Muscle of arm (tissue), 12 donors: ENCODE data around the gene IQCE. TPM values are rescaled to one million over a fixed set of nuclear protein-coding genes. Genes with fewer than 3 reads are reported as not detected.

ENCODE experiments used
- DNase-seq: peaks from one replicate; pipeline ENCODE4 v3.0.0-alpha.2; 2013
- polyA plus RNA-seq, 12 donors: library from polyadenylated mRNA; unstranded; fragments of 120-200 nt; gene quantifications; one replicate each; pipeline ENCODE4 v1.2.1, GENCODE V29; 2013; ENCODE audit not compliant: insufficient read length in 12 of 12

The IQCE gene
- polyA plus RNA-seq, 12 donors = 6.0 to 16.8 (median 7.4) TPM; not detected in 1

DNA sequence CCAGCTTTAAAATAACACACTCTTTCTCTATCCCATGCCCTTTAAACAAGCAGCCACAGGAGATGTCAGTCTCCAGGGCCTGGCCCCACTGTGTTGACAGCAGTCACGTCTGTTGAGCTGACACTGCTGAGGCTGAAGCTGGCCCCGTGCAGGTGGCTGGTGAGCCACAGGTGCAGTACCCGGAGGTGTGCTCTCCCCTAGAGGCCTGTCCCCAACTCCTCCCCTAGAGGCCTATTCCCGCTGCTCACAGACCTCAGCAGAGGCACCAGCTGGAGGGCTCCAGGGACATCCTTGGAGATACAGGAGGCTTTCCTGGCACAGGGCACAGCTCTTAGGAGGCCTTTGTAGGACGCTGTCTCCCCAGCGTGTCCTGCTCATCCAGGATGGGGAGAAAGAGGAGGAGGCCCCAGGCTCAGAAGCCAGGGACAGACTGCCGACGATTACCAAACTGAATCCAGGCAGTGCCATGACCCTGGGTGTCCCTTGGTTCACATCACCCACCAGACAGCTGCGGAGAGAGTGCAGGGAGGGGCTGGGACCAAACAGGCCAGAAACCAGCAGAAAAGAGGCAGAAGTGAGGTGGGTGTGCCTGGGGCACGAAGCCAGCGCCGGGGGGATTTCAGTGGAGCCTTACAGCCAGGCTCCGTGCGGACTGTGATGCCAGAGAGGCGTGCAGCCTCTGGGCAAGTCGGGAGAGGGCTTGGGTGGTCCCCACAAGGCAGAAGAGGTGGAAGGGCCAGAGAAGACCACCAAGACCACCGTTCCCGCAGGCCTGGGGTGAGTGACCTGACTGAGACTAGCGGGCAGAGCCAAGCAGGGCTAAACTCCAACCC lies 54.5 kb downstream of the IQCE start:
- no peak for DNase-seq

- no peak for DNase-seq
These were observed 55.3 kb downstream of the IQCE start for GRCh38 chr7:2613931-2614600.

DNA sequence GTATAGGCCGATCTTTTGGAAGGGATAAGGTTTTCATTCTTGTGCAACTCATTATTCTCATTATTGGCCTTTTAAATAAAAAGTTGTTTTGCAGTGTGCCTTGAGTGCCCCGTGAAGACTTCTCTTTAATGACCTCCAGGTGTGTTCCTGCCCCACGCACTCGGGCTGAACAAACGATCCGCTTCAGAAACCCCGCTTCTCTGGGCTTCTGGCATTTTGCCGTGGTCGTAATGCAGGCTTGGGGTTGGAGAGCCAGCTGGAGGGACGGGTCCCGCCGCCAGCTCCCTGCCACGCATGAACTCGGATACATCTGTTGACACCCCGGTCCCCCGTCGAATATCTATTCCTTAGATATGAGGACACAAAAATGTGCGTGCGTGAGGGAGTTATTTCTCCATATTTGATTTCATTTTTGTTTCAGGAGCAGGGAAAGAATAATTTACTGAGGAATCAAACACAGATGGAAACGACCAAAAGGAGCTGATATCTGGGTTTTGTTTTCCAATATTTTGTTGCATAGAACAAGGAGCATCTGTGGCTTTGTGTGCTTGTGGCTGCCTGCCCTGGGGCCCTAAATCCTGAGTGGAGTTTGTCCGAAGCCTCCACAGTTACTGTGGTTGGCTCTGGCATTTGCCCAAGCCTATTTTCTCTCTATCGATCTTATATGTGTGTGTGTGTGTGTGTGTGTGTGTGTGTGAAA lies 56.0 kb downstream of the IQCE start:
- no peak for DNase-seq

GRCh38 chr7:2616387-2617324 lies 57.9 kb downstream of the IQCE start:
- DNase-seq = no peak

DNA sequence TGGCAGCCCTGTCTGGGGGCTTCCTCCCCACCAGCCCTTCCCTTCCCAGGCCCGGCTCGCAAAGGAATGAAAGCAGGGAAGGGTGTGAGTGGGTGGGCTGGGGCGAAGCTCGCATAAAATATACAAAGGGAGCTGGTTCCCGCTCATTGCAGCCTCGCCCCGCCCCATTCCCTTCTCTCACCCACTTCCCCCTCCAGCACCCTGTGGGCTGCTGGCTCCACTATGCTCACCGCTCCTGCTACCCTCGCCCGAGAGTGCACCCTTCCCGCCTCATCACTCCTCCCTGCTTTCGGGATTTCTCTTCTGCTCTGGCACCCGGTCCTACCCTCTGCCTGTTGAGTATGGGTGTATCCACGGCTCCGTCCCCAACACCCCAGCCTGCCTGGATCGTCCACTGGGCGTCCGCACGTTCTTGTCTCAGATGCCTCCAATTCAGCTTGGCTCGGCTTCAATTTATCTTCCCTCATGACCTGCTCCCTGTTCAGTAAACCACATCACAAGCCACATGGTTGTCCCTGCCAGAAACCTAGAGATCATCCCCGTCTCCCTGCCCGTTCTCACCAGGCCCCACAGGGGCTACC lies 58.6 kb downstream of the IQCE start:
- DNase-seq = no peak

DNA sequence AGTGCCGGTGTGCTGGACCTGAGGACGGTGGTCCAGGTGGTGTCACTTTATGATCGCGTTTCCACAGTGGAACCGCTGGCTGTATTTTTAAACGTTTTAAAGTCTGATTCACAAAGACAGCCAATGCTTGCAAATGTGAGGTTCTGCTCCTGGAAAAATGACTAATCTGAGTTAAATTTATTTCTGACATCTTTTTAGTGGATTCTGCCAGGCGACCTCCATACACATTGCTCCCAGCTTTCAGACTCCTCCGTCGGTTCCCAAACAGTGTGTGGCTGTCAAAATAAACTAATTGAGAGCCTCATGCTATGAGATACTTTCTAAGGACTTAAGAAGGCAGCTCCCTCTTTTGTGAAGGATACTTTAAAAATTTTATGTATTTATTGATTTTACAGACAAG lies 60.3 kb downstream of the IQCE start:
- no peak for DNase-seq

DNA sequence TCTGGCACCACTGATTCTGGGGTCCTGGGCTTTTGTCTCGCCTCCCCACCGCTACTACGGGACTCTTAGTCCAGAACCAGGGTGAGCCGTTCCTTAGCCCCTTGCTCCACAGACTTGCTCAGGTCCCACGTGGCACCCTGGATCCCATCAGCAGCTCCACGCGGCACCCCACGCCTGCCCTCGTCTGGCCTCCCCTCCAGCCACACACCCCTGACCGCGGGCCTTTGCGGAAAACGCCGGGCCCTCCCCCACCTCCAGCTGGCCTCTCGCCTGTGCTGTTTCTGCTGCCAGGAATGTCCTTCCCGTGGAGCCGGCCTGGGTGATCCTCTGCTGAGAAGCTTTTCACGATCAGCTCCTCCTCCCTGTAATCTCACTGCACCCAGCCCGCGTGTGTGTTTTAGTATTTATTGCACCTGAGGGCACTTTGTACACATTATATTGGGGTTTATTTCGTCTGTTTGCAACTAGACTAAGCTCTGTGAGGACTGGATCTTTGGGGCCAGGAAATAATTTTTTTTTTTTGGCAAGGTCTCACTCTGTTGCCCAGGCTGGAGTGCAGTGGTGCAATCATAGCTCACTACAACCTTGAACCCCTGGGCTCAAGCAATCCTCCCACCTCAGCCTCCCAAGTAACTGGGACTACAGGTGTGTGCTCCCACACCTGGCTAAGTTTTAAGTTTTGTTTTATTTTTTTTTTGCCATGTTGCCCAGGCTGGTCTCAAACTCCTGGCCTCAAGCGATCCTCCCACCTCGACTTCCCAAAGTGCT lies 62.5 kb downstream of the IQCE start:
- DNase-seq = peak; percentile 82

GRCh38 chr7:2621948-2622640 lies 63.3 kb downstream of the IQCE start:
- DNase-seq = peak; percentile 78

DNA sequence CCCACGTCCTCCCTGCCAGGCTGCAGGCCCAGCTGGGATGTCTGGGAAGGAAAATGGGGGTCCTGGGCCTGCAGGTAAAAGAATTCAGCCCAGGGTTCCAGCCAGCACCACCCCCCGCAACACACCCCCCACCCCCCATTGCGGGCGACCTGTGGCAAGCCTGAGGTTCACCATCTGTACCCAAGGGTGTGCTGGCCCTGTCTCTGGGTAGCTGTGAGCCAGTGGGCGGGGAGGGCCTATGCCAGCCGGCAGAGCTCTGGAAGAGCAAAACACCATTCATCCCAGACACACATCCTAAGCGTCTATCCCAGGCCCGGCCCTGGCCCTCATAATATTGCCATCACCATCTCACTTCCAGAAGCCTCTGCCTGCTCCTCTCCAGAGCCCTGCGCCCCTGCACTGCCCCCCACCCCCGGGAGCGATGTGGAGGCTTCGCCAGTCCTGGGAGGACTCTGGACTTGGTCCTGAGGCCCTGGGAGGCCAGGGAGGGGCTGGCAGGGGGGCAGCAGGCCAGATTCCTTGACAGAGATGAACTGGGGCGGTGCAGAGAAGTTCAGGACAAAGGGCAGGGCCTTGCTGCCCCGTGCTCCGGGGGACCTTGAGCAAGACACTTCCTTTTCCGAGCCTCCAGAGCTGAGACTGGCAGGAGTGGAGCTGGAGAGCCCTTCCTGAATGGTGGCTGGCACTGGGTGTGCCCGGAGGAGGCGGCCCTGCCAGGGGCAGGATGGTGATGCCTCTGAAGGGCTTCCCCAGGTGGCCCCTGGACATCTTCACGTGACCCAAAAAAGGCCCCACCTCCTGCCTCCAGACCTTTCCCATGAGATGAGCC lies 64.3 kb downstream of the IQCE start:
- DNase-seq = no peak

DNA sequence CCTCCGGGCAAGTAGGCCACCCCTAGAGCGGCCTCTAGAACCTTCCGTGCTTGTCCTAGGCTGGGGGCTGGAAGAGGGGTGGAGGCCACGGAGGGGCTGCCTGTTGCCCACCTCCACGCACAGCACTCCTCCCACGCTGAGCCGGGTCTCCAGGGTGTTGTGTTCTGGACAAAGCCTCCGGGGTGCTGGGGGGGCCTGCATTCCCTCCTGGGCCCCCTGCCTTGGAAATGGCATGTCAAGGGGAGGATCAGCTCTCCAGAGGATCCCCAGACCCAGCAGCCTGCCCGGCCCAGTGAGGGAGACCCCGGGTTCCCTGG lies 64.9 kb downstream of the IQCE start:
- DNase-seq = no peak

DNA sequence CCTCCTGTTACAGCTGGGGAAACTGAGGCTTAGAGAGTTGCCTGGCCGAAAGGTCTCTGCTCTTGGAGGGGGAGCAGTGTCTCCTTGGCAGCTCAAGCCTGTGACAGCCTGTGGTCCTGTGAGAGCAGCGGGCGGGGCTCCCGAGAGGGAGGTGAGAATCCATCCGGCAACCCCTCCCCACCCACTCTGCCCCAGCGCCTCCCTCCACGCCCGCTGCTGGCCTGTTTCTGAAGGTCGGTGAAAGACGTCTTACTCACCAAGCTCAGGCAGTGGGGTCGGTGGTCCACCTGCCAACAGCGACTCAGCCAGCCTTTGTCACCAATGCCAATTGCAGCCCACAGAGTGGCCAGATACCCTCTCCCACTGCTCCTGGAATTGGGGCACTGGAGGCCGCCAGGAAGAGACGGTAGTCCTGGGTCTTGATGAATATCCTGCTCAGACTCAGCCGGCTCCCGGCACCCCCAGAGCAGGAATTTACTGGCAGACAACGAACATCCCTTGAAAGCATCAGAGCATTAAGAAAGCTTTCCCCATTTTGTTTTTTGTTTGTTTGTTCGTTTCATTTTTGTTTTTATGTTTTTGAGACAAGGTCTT lies 65.6 kb downstream of the IQCE start:
- no peak for DNase-seq

DNA sequence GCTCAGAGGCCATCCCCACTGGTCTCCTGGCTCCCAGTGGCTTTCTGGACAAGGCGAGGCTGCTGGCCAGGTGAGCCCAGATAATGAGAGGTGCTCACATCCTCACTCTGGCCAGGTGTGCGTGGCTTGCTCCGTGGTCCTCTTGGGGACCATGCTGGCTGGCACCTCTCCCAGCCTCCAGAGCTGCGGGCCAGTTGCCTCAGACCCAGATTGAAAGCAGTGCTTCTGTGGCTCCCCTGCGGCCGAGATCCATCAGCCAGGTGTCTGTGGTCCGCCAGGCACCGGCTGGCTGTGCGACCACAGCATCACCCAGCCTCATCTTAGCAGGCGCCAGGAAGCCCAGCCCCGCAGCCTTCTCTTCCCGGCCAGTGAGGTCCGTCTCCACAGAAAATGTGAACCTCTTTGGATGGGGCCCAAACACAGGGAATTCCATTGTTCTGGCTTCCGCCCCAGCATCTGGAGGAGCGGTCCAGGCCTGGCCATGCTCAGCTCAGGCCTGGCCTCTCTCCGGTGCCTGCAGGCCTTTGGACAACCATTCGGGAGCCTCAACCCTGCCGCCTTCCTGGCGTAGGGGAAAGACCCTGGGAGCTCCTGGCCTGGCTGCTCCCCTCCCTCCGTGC lies 67.8 kb downstream of the IQCE start:
- DNase-seq = peak; percentile 94

DNA sequence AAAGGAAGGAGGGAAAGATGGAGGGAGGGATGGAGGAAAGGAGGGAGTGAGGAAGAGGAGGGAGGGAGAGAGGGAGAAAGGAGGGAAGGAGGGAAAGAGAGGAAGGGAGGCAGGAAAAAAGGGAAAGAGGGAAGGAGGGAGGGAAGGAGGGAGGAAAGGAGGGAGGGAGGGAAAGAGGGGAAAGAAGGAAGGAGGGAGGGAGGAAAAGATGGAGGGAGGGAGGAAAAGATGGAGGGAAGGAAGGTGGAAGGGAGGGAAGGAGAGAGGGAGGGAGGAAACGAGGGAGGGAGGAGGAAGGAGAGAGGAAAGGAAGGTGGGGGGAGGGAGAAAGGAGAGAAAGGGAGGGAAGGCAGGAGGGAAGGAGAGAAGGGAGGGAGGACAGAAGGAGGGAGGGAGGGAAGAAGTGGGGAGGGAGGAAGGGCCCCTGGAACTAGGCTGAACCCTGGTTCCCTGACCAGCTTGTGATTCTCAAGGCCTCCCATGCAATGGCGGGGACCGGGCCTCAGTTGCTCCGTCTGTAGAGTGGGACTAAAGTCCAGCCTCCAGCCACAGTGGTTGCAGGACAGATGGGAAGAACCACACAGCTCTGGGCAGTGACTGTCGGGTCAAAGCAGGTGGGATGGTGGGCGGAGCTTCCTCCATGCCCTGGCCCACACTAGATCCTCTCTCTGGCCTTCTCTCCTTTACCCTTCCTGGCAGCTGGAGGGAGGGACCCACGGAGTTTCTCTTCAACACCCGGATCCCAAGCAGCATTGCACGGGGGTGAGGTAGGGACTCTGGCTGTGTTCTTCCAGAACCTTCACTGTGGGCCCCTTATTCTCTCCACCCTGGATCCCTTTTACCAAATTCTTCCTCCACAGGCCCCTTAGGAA lies 68.7 kb downstream of the IQCE start:
- DNase-seq = no peak

DNA sequence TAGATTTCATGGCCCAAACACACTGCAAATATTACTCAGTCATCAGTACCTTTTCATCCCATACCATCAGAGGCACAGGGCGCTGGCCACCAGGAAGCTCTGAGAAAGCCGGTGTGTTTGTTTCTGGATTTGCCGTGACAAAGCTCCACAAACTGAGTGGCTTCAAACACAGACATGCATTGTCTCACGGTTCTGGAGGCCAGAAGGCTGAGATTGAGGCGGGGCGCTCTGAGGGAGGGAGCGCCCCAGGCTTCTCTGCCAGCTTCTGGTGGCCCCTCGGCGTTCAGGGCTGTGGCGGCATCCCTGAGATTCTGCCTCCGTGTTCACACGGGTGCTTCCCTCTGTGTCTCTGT lies 69.3 kb downstream of the IQCE start:
- DNase-seq = no peak

GRCh38 chr7:2628891-2629290 lies 70.1 kb downstream of the IQCE start:
- DNase-seq = no peak

DNA sequence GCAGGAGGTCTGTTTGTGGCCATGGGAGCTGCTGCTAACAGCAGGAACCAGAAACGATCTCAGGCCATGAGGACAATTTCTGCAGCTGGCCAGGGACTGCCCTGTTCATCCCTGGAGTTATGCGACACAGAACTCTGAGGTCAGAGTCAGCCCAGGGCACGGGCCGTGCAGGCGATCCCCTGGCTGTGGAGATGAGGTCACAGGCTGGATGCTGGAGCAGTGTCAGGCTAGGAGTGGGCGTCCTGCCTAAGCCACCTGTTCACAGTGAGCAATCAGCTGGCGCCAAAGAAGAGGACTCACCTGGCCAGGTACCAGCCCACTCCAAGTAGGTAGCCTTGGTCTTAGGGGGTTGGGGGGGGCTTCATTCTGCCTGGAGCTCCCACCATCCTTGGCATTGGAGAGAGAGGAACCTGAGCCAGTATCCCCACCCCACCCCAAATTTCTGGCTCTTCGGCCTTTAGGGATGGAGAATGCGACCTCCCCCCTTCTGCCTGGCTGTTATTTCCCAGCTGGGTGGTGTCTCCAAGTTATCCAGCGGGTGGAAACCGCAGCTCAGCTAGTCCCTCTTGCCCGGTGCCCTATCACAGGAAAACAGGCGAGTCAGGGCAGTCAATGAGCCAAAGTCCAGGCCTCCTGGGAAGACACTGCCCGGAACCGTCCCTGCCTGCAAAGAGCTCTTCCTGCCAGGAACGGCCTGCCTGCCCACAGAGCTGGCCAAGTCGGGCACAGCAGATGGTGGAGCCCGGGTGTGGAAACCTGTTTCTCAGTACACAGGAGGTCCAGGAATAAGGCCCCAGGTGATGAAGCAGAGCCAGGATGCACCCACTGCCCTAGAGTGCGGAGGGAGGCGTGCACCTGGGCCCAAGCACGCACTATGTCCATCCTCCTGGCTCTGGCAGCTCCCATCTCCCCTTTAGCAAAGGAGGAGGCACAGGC lies 71.2 kb downstream of the IQCE start:
- DNase-seq = no peak
